Keratinocyte (primary cell): ENCODE data around the gene SMYD3. TPM values are rescaled to one million over a fixed set of nuclear protein-coding genes. Genes with fewer than 3 reads are reported as not detected.

Experiments
- DNase-seq: peaks from one replicate; pipeline ENCODE4 v3.0.0-alpha.2; 2011; ENCODE audit warnings: low read depth, missing footprints, low spot score
- FAIRE-seq: peaks from 2 replicates; lab custom pipeline; 2011; peaks lifted over from hg19 to GRCh38; lab: Jason Lieb, UNC
- H2AFZ ChIP-seq: 2 replicates; pipeline ENCODE4 v1.6.0; 2012; ENCODE audit warnings: low read length, control low read depth, inconsistent platforms; ENCODE audit not compliant: control insufficient read depth
- H3K27ac ChIP-seq: 2 replicates; pipeline ENCODE4 v1.5.1; 2011; ENCODE audit warnings: low read length; ENCODE audit not compliant: control insufficient read depth, insufficient read depth
- H3K27me3 ChIP-seq: 3 replicates; pipeline ENCODE4 v1.6.0; 2011; ENCODE audit warnings: low read length; ENCODE audit not compliant: control insufficient read depth, insufficient read depth; ENCODE audit errors: extremely low read depth
- H3K36me3 ChIP-seq, 2 experiments: 2 replicates in 1 of 2; 3 replicates in 1 of 2; pipeline ENCODE4 v1.5.1; 2011; ENCODE audit warnings: low read length in 2 of 2, mild to moderate bottlenecking in 1 of 2; ENCODE audit not compliant: control insufficient read depth in 2 of 2, insufficient read depth in 2 of 2; ENCODE audit errors: extremely low read depth in 1 of 2
- H3K4me1 ChIP-seq: 3 replicates; pipeline ENCODE4 v1.5.1; 2011; ENCODE audit warnings: low read length; ENCODE audit not compliant: control insufficient read depth, insufficient read depth; ENCODE audit errors: extremely low read depth
- H3K4me2 ChIP-seq: 3 replicates; pipeline ENCODE4 v1.6.0; 2011; ENCODE audit warnings: low read depth, low read length; ENCODE audit not compliant: control insufficient read depth, insufficient read depth; ENCODE audit errors: extremely low read depth
- H3K4me3 ChIP-seq, 3 experiments: fragments of 200-600 bp in 1 of 3; sonication (generic) in 1 of 3; 2 replicates in 2 of 3; 3 replicates in 1 of 3; pipeline ENCODE4 v1.5.1; 2011 to 2016; ENCODE audit warnings: low read length in 3 of 3, mild to moderate bottlenecking in 3 of 3, control low read depth in 2 of 3, inconsistent platforms in 1 of 3, low read depth in 1 of 3, mixed read lengths in 1 of 3, mixed run types in 1 of 3, moderate library complexity in 1 of 3; ENCODE audit not compliant: control insufficient read depth in 2 of 3, insufficient read depth in 2 of 3; ENCODE audit errors: extremely low read depth in 1 of 3
- H3K79me2 ChIP-seq: 2 replicates; pipeline ENCODE4 v1.6.0; 2012; ENCODE audit warnings: low read length; ENCODE audit not compliant: control insufficient read depth, insufficient read depth
- H3K9ac ChIP-seq: 3 replicates; pipeline ENCODE4 v1.6.0; 2011; ENCODE audit warnings: low read length; ENCODE audit not compliant: control insufficient read depth, insufficient read depth; ENCODE audit errors: extremely low read depth
- H3K9me1 ChIP-seq: 3 replicates; pipeline ENCODE4 v1.6.0; 2011; ENCODE audit warnings: low read length; ENCODE audit not compliant: control insufficient read depth, insufficient read depth; ENCODE audit errors: extremely low read depth
- H3K9me3 ChIP-seq: 2 replicates; pipeline ENCODE4 v1.5.1; 2012; ENCODE audit warnings: low read depth, low read length; ENCODE audit not compliant: control insufficient read depth
- H4K20me1 ChIP-seq: 3 replicates; pipeline ENCODE4 v1.6.0; 2011; ENCODE audit warnings: low read length; ENCODE audit not compliant: control insufficient read depth, insufficient read depth; ENCODE audit errors: extremely low read depth
- CTCF ChIP-seq, 3 experiments: IDR thresholded peaks in 1 of 3; conservative IDR thresholded peaks in 1 of 3; optimal IDR thresholded peaks in 1 of 3; 2 replicates in 2 of 3; 3 replicates in 1 of 3; pipeline versions ENCODE3 to v1.5.1; 2011; ENCODE audit warnings: low read length in 3 of 3, mild to moderate bottlenecking in 3 of 3, moderate library complexity in 2 of 3, control low read depth in 1 of 3, inconsistent platforms in 1 of 3; ENCODE audit not compliant: insufficient read depth in 2 of 3; ENCODE audit errors: extremely low read depth in 1 of 3
- EZH2 ChIP-seq: IDR thresholded peaks from one replicate; pipeline ENCODE4 v1.6.1; 2012; ENCODE audit warnings: inconsistent platforms, mild to moderate bottlenecking, low read length, moderate library complexity
- dilution Hi-C: fragments of 300-500 bp; cut with MboI; formaldehyde crosslinking; loops from one replicate; pipeline ENCODE4 v1.7.0; 2020; ENCODE audit warnings: low sequenced_read_pairs; ENCODE audit not compliant: extremely low pct_ligation_motif_present
- polyA plus RNA-seq, 5 experiments: library from polyadenylated mRNA; depleted of rRNA in 3 of 5; stranded (reverse) in 3 of 5; stranded (forward) in 1 of 5; unstranded in 1 of 5; fragments of >200 nt; gene quantifications; 1 replicate in 1 of 5; 2 replicates in 3 of 5; 3 replicates in 1 of 5; pipeline versions ENCODE4 v1.2.1 to v1.2.3, GENCODE V29; 2011 to 2012; ENCODE audit warnings: missing spikeins in 2 of 5, low read depth in 1 of 5, low replicate concordance in 1 of 5

The SMYD3 gene
- polyA plus RNA-seq, 1 donor (not counting 4 experiments of a cell fraction or from before 2014, with no cell fraction given): 31.0 TPM

GRCh38 chr1:246427611-246428010 lies 79.5 kb downstream of the SMYD3 start:
- Histone ChIP-seq H3K27me3 (no peaks in the 10 kb centered on the region), H3K4me3 (no peak overlapping the region), H3K4me2 (peak overlapping the region; percentile 33), H3K4me1 (peaks cover 34% of the 10 kb centered on the region), H4K20me1 (no peaks in the 10 kb centered on the region), H3K36me3 (no peaks in the 10 kb centered on the region), H2AFZ (no peak overlapping the region), H3K9ac (peak overlapping the region; percentile 47), H3K79me2 (no peaks in the 10 kb centered on the region), H3K9me1 (no peaks in the 10 kb centered on the region), H3K9me3 (no peaks in the 10 kb centered on the region), H3K27ac (peak overlapping the region; percentile 90)
- DNase-seq (no peak), FAIRE-seq (peak; percentile 66)
- TF ChIP-seq EZH2: no peak
- TF ChIP-seq CTCF (optimal IDR thresholded peaks at IDR 0.05 in 1 of 3, IDR thresholded peaks at IDR 0.05 in 1 of 3, conservative IDR thresholded peaks at IDR 0.05 in 1 of 3; ENCODE audit: extremely low read depth in 1 of 3, insufficient read depth in 2 of 3, low read length in 3 of 3): no peak
- dilution Hi-C loops: no loop called here

GRCh38 chr1:246425895-246426294 lies 81.2 kb downstream of the SMYD3 start:
- TF ChIP-seq EZH2 (no peak), CTCF (optimal IDR thresholded peaks at IDR 0.05 in 1 of 3, IDR thresholded peaks at IDR 0.05 in 1 of 3, conservative IDR thresholded peaks at IDR 0.05 in 1 of 3; ENCODE audit: extremely low read depth in 1 of 3, insufficient read depth in 2 of 3, low read length in 3 of 3) (no peak)
- FAIRE-seq (no peak), DNase-seq (no peak)
- dilution Hi-C loops: no loop called here
- no peaks in the 10 kb centered on the region for H3K36me3 ChIP-seq
- H3K9me3 ChIP-seq: no peaks in the 10 kb centered on the region
- H3K4me1 ChIP-seq: peaks cover 34% of the 10 kb centered on the region
- peak overlapping the region in 1 of 3 experiments; percentile 10 for H3K4me3 ChIP-seq
- H3K9ac ChIP-seq: no peak overlapping the region
- no peaks in the 10 kb centered on the region for H3K27me3 ChIP-seq
- no peak overlapping the region for H2AFZ ChIP-seq
- H3K4me2 ChIP-seq: peak overlapping the region; percentile 54
- no peaks in the 10 kb centered on the region for H3K79me2 ChIP-seq
- H3K27ac ChIP-seq: peak overlapping the region; percentile 26
- no peaks in the 10 kb centered on the region for H3K9me1 ChIP-seq
- no peaks in the 10 kb centered on the region for H4K20me1 ChIP-seq
